ENCODE results near the gene XXYLT1. TPM values are rescaled to one million over a fixed set of nuclear protein-coding genes. Genes with fewer than 3 reads are reported as not detected.
"Not testable (repeated sequence)": the region's sequence is repeated elsewhere in the genome, so short reads cannot be mapped to it uniquely, and the experiment has no call there.

Gene XXYLT1
- total RNA-seq, 1 experiment from 2014 or later: 10.9 TPM

DNA sequence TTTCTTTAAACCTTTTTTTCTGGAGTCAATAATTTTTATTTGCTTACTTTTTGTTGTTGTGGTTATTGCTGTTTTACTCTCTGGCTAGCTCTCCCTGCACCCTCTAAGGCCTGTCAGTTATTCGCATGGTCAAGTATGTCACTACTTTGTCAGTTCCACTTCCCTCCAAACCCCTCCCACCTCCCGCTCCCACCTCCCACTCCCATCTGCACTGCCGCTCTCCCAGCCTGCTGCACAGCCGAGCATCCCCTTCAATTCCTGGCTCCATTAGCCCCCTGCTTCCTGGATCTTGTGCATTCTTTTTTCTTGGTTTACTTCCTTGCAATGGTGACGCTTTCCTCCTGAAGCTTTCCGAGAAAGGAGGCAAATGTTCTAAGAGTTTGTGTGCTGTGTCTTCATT lies 218.0 kb downstream of the XXYLT1 start:
- H3K4me3 ChIP-seq (replicated peaks in 1 of 2; ENCODE audit: low read depth in 1 of 2, low read length in 2 of 2): no peak overlapping the region
- TF ChIP-seq EZH2 (IDR thresholded peaks at IDR 0.05) (no peak), TCF7L2 (IDR thresholded peaks at IDR 0.05; ENCODE audit: borderline replicate concordance, extremely low read depth, insufficient read depth, insufficient read length) (no peak), ELF1 (IDR thresholded peaks at IDR 0.05; ENCODE audit: borderline replicate concordance, low read depth) (no peak), REST (IDR thresholded peaks at IDR 0.05; ENCODE audit: low read depth) (no peak), SIN3A (IDR thresholded peaks at IDR 0.05; ENCODE audit: low read depth) (no peak), SP1 (IDR thresholded peaks at IDR 0.05; ENCODE audit: low read depth) (no peak), YY1 (IDR thresholded peaks at IDR 0.05; ENCODE audit: extremely low read depth, insufficient replicate concordance, low read depth, low read length) (no peak)
- TF ChIP-seq, protein P1, sequence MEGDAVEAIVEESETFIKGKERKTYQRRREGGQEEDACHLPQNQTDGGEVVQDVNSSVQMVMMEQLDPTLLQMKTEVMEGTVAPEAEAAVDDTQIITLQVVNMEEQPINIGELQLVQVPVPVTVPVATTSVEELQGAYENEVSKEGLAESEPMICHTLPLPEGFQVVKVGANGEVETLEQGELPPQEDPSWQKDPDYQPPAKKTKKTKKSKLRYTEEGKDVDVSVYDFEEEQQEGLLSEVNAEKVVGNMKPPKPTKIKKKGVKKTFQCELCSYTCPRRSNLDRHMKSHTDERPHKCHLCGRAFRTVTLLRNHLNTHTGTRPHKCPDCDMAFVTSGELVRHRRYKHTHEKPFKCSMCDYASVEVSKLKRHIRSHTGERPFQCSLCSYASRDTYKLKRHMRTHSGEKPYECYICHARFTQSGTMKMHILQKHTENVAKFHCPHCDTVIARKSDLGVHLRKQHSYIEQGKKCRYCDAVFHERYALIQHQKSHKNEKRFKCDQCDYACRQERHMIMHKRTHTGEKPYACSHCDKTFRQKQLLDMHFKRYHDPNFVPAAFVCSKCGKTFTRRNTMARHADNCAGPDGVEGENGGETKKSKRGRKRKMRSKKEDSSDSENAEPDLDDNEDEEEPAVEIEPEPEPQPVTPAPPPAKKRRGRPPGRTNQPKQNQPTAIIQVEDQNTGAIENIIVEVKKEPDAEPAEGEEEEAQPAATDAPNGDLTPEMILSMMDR (IDR thresholded peaks at IDR 0.05 in 2 of 3, conservative IDR thresholded peaks at IDR 0.05 in 1 of 3; ENCODE audit: borderline replicate concordance in 1 of 3, insufficient read depth in 1 of 3, low read depth in 2 of 3, low read length in 2 of 3): no peak
- H3K36me3 ChIP-seq (ENCODE audit: control insufficient read depth in 1 of 2, insufficient read depth in 2 of 2, low read length in 2 of 2): no peaks in the 10 kb centered on the region
- H3K27ac ChIP-seq (ENCODE audit: low read depth, low read length): no peak overlapping the region
- no peaks in the 10 kb centered on the region for H4K20me1 ChIP-seq (ENCODE audit: insufficient read depth)
- peaks cover 18% of the 10 kb centered on the region; the same call in 1 of the 2 replicates for H3K27me3 ChIP-seq (ENCODE audit: insufficient read depth, low read length)
- no peak overlapping the region for H3K9ac ChIP-seq (ENCODE audit: low read length)
- DNase-seq (ENCODE audit: low read depth, low spot score) (no peak), ATAC-seq (no peak)
- no peaks in the 10 kb centered on the region for H3K4me1 ChIP-seq (ENCODE audit: control insufficient read depth in 1 of 2, insufficient read depth in 2 of 2, low read length in 2 of 2)
- no peaks in the 10 kb centered on the region for H3K79me2 ChIP-seq (ENCODE audit: insufficient read depth, low read length)
- POLR2A ChIA-PET: no interaction called here
- no peak overlapping the region for H3K4me2 ChIP-seq (ENCODE audit: low read length)
- RAD21 ChIA-PET (ENCODE audit: low non-redundant PET in 1 of 2, low total read pairs in 2 of 2, uncharacterized antibody in 2 of 2, unreplicated experiment in 2 of 2): no interaction called here
- BruUV-seq (replicated peaks): no TSS peak
- H3K9me3 ChIP-seq (ENCODE audit: control insufficient read depth in 1 of 2, insufficient read depth in 1 of 2, low read depth in 1 of 2, low read length in 2 of 2): no peaks in the 10 kb centered on the region
- intact Hi-C loops (cut with micrococcal nuclease): no loop called here
- no peaks in the 10 kb centered on the region for H3K9me2 ChIP-seq (ENCODE audit: insufficient read depth)
- CTCF ChIA-PET: no interaction called here
- no peak overlapping the region for H2AFZ ChIP-seq (ENCODE audit: low read depth, low read length, poor library complexity, severe bottlenecking)

DNA sequence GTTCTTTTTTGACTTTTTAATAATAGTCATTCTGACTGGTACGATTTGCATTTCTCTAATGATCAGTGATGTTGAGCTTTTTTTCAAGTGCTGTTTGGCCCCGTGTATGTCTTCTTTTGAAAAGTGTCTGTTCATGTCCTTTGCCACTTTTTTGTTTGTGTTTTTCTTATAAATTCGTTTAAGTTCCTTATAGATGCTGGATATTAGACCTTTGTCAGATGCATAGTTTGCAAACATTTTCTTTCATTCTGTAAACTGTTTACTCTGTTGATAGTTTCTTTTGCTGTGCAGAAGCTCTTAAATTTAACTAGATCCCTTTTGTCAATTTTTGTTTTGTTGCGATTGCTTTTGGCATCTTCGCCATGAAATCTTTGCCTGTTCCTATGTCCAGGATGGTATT lies 220.7 kb downstream of the XXYLT1 start:
- H3K9ac ChIP-seq (ENCODE audit: low read length); ATAC-seq; BruUV-seq (replicated peaks); H3K27ac ChIP-seq (ENCODE audit: low read depth, low read length); H3K79me2 ChIP-seq (ENCODE audit: insufficient read depth, low read length); H3K4me3 ChIP-seq (replicated peaks in 1 of 2; ENCODE audit: low read depth in 1 of 2, low read length in 2 of 2); RAD21 ChIA-PET (ENCODE audit: low non-redundant PET in 1 of 2, low total read pairs in 2 of 2, uncharacterized antibody in 2 of 2, unreplicated experiment in 2 of 2); intact Hi-C loops (cut with micrococcal nuclease); H3K4me2 ChIP-seq (ENCODE audit: low read length); CTCF ChIA-PET; H2AFZ ChIP-seq (ENCODE audit: low read depth, low read length, poor library complexity, severe bottlenecking); DNase-seq (ENCODE audit: low read depth, low spot score); H4K20me1 ChIP-seq (ENCODE audit: insufficient read depth); H3K36me3 ChIP-seq (ENCODE audit: control insufficient read depth in 1 of 2, insufficient read depth in 2 of 2, low read length in 2 of 2); H3K4me1 ChIP-seq (ENCODE audit: control insufficient read depth in 1 of 2, insufficient read depth in 2 of 2, low read length in 2 of 2); H3K9me3 ChIP-seq (ENCODE audit: control insufficient read depth in 1 of 2, insufficient read depth in 1 of 2, low read depth in 1 of 2, low read length in 2 of 2); H3K9me2 ChIP-seq (ENCODE audit: insufficient read depth); POLR2A ChIA-PET: not testable (repeated sequence)
- peaks cover 18% of the 10 kb centered on the region; the same call in 1 of the 2 replicates for H3K27me3 ChIP-seq (ENCODE audit: insufficient read depth, low read length)

All from HCT116 (cell line).